ENCODE measurements around the gene OR6S1.
A peak's percentile ranks its signal among the peaks of the same experiment; 100 is the strongest.

OR6S1 gene

GRCh38 chr14:20642182-20642581 lies 691 bp upstream of the OR6S1 start:
- TF ChIP-seq ISL1 (CRISPR knock-in tag; IDR thresholded peaks at IDR 0.05) (peak; percentile 64), OSR1 (CRISPR knock-in tag; IDR thresholded peaks at IDR 0.05) (no peak)
- ATAC-seq: peak; percentile 74

- TF ChIP-seq ZNF8 (CRISPR knock-in tag; IDR thresholded peaks at IDR 0.05) (no peak), ESRRG (CRISPR knock-in tag; IDR thresholded peaks at IDR 0.05) (no peak), POU6F1 (CRISPR knock-in tag; IDR thresholded peaks at IDR 0.05; ENCODE audit: borderline replicate concordance, low read depth) (no peak), BACH2 (CRISPR knock-in tag; IDR thresholded peaks at IDR 0.05; ENCODE audit: borderline replicate concordance) (no peak), ISL1 (CRISPR knock-in tag; IDR thresholded peaks at IDR 0.05) (no peak), TSHZ2 (CRISPR knock-in tag; IDR thresholded peaks at IDR 0.05) (no peak), TCF4 (CRISPR knock-in tag; IDR thresholded peaks at IDR 0.05; ENCODE audit: borderline replicate concordance) (no peak), ZNF565 (CRISPR knock-in tag; conservative IDR thresholded peaks at IDR 0.05; ENCODE audit: low read depth) (no peak), CSDC2 (CRISPR knock-in tag; IDR thresholded peaks at IDR 0.05) (no peak), CSRNP3 (CRISPR knock-in tag; IDR thresholded peaks at IDR 0.05) (no peak), ZC3H10 (CRISPR knock-in tag; IDR thresholded peaks at IDR 0.05) (no peak), ZFP30 (CRISPR knock-in tag; IDR thresholded peaks at IDR 0.05) (no peak), TOX (CRISPR knock-in tag; IDR thresholded peaks at IDR 0.05; ENCODE audit: borderline replicate concordance) (no peak), ARNTL (CRISPR knock-in tag; IDR thresholded peaks at IDR 0.05; ENCODE audit: borderline replicate concordance, low read depth) (no peak), PPARA (CRISPR knock-in tag; IDR thresholded peaks at IDR 0.05; ENCODE audit: borderline replicate concordance) (no peak), OSR1 (CRISPR knock-in tag; IDR thresholded peaks at IDR 0.05) (no peak), RARB (CRISPR knock-in tag; IDR thresholded peaks at IDR 0.05) (no peak), ZNF70 (CRISPR knock-in tag; IDR thresholded peaks at IDR 0.05) (no peak)
- peak; percentile 82 for ATAC-seq
Observed at GRCh38 chr14:20632831-20633691, 8.4 kb downstream of the OR6S1 start.

GRCh38 chr14:20632448-20632830 lies 9.1 kb downstream of the OR6S1 start:
- no peak for TF ChIP-seq CSDC2 (CRISPR knock-in tag; IDR thresholded peaks at IDR 0.05)
- TF ChIP-seq RARB (CRISPR knock-in tag; IDR thresholded peaks at IDR 0.05): no peak
- no peak for TF ChIP-seq ZNF565 (CRISPR knock-in tag; conservative IDR thresholded peaks at IDR 0.05; ENCODE audit: low read depth)
- no peak for TF ChIP-seq PPARA (CRISPR knock-in tag; IDR thresholded peaks at IDR 0.05; ENCODE audit: borderline replicate concordance)
- TF ChIP-seq ZNF8 (CRISPR knock-in tag; IDR thresholded peaks at IDR 0.05): no peak
- peak; percentile 13 for ATAC-seq

- ATAC-seq: peak; percentile 75
- TF ChIP-seq ARNTL (CRISPR knock-in tag; IDR thresholded peaks at IDR 0.05; ENCODE audit: borderline replicate concordance, low read depth) (no peak), ZFP30 (CRISPR knock-in tag; IDR thresholded peaks at IDR 0.05) (peak; percentile 58; the same call in 1 of the 2 replicates)
Observed at GRCh38 chr14:20631880-20632389, 9.6 kb downstream of the OR6S1 start.
